K562 (cell line): Measurements from ENCODE around the gene CA5B. TPM values are rescaled to one million over a fixed set of nuclear protein-coding genes. Genes with fewer than 3 reads are reported as not detected.

Experiments
- ATAC-seq: fragments of 200-7000 bp; cut with Tn5 transposase; 3 replicates; pipeline ENCODE4 v1.9.1; 2020; ENCODE audit warnings: moderate library complexity
- BruUV-seq: library from RNA; stranded (reverse); fragments of 400-500 nt; replicated peaks from 2 replicates; lab custom pipeline; 2021; lab: Mats Ljungman, UMichigan
- CTCF ChIA-PET: fragments of 300-600 bp; formaldehyde crosslinking; extraction: SDS; loops from one replicate; lab custom pipeline; 2021; ENCODE audit warnings: low intra/inter-chr PET ratio; lab: Yijun Ruan, JAX
- POLR2A ChIA-PET: fragments of 300-600, 350-650 bp; sonication (Branson Sonifier 250); formaldehyde crosslinking; extraction: SDS; loops from one replicate; lab custom pipeline; 2021; ENCODE audit warnings: antibody characterized with exemption, inconsistent platforms; lab: Yijun Ruan, JAX
- DNase-seq, 4 experiments: peaks; one replicate each; pipeline versions ENCODE4 v3.0.0 to v3.0.0-alpha.2; 2011 to 2018; ENCODE audit warnings: low spot score in 3 of 4, mixed read lengths in 3 of 4; ENCODE audit errors: extremely low read depth in 1 of 4
- FAIRE-seq: peaks from 2 replicates; lab custom pipeline; 2011; peaks lifted over from hg19 to GRCh38; lab: Jason Lieb, UNC
- H2AFZ ChIP-seq: 2 replicates; pipeline ENCODE4 v1.6.0; 2011; ENCODE audit warnings: low read depth, low read length, control low read depth, inconsistent platforms
- H3K27ac ChIP-seq: fragments of 200-600 bp; 3 replicates; pipeline ENCODE4 v1.8.0; 2011; ENCODE audit warnings: low read depth, mild to moderate bottlenecking, control low read depth, inconsistent platforms, low read length, moderate library complexity, mixed read lengths; ENCODE audit errors: extremely low read depth
- H3K27me3 ChIP-seq, 2 experiments: fragments of 300-600 bp in 1 of 2; 2 replicates in 1 of 2; 3 replicates in 1 of 2; pipeline versions ENCODE4 v1.6.0 to v1.8.0; 2011; ENCODE audit warnings: inconsistent platforms in 2 of 2, low read length in 2 of 2, mild to moderate bottlenecking in 1 of 2, mixed read lengths in 1 of 2, moderate library complexity in 1 of 2; ENCODE audit not compliant: control insufficient read depth in 2 of 2, insufficient read depth in 2 of 2
- H3K36me3 ChIP-seq: fragments of 300-600 bp; 3 replicates; pipeline ENCODE4 v1.8.0; 2011; ENCODE audit warnings: mild to moderate bottlenecking, low read length, inconsistent platforms; ENCODE audit not compliant: control insufficient read depth, insufficient read depth
- H3K4me1 ChIP-seq, 2 experiments: fragments of 200-600 bp in 1 of 2; replicated peaks in 1 of 2; 2 replicates in 1 of 2; 3 replicates in 1 of 2; pipeline versions ENCODE4 v1.5.1 to v1.8.0; 2011; ENCODE audit warnings: inconsistent platforms in 2 of 2, low read length in 2 of 2, mild to moderate bottlenecking in 1 of 2, mixed read lengths in 1 of 2, moderate library complexity in 1 of 2; ENCODE audit not compliant: control insufficient read depth in 2 of 2, insufficient read depth in 2 of 2
- H3K4me2 ChIP-seq: 2 replicates; pipeline ENCODE4 v1.6.1; 2011; ENCODE audit warnings: low read length, control low read depth, inconsistent platforms, mixed read lengths; ENCODE audit not compliant: insufficient read depth
- H3K4me3 ChIP-seq: fragments of 200-600 bp; sonication (generic), shearing (Covaris generic); 2 replicates; pipeline ENCODE4 v1.5.1; 2016; ENCODE audit warnings: control low read depth, inconsistent platforms
- H3K79me2 ChIP-seq: fragments of 200-600 bp; 3 replicates; pipeline ENCODE4 v1.8.0; 2011; ENCODE audit warnings: low read length, inconsistent platforms; ENCODE audit not compliant: control insufficient read depth, insufficient read depth
- H3K9ac ChIP-seq, 2 experiments: 2 replicates each; pipeline versions ENCODE4 v1.6.0 to v1.6.1; 2011; ENCODE audit warnings: low read depth in 2 of 2, low read length in 2 of 2, control low read depth in 1 of 2, inconsistent platforms in 1 of 2, mild to moderate bottlenecking in 1 of 2, mixed read lengths in 1 of 2; ENCODE audit not compliant: insufficient read depth in 1 of 2
- H3K9me1 ChIP-seq: one replicate; pipeline ENCODE4 v1.6.0; 2011; ENCODE audit warnings: inconsistent platforms, mild to moderate bottlenecking, low read length, moderate library complexity; ENCODE audit not compliant: control insufficient read depth, insufficient read depth
- H3K9me3 ChIP-seq: replicated peaks from 2 replicates; pipeline ENCODE4 v1.5.1; 2011; ENCODE audit warnings: low read depth, low read length, inconsistent platforms; ENCODE audit not compliant: control insufficient read depth, insufficient read depth
- H4K20me1 ChIP-seq: replicated peaks from 2 replicates; pipeline ENCODE4 v1.6.1; 2011; ENCODE audit warnings: low read length, inconsistent platforms, mixed read lengths; ENCODE audit not compliant: control insufficient read depth, insufficient read depth
- IRF1 ChIP-seq: sonication (generic); formaldehyde crosslinking; IDR thresholded peaks from 2 replicates; pipeline ENCODE4 v1.8.0; 2022; ENCODE audit warnings: missing genetic modification reagents, mild to moderate bottlenecking, borderline replicate concordance
- KLF1 ChIP-seq: fragments of 450-650 bp; IDR thresholded peaks from 2 replicates; pipeline ENCODE4 v1.6.1; 2016; ENCODE audit warnings: missing genetic modification characterization, missing compliant biosample characterization
- NFXL1 ChIP-seq: fragments of 450-650 bp; formaldehyde crosslinking; IDR thresholded peaks from 2 replicates; pipeline ENCODE4 v1.4.0; 2021; ENCODE audit warnings: mild to moderate bottlenecking
- SFPQ ChIP-seq: fragments of 200-400 bp; formaldehyde crosslinking; IDR thresholded peaks from 2 replicates; pipeline ENCODE4 v1.6.1; 2017; ENCODE audit warnings: mild to moderate bottlenecking, low read depth, low read length, moderate library complexity
- STAT5B ChIP-seq: fragments of 250-450 bp; sonication (Bioruptor Pico); IDR thresholded peaks from 2 replicates; pipeline ENCODE4 v1.8.0; 2021; ENCODE audit warnings: mild to moderate bottlenecking, inconsistent platforms
- TFE3 ChIP-seq: fragments of 450-650 bp; formaldehyde crosslinking; IDR thresholded peaks from 2 replicates; pipeline ENCODE4 v1.4.0; 2020; ENCODE audit warnings: mild to moderate bottlenecking, mixed read lengths
- ZNF217 ChIP-seq: sonication (generic); formaldehyde crosslinking; IDR thresholded peaks from 2 replicates; pipeline ENCODE4 v1.8.0; 2022; ENCODE audit warnings: mild to moderate bottlenecking, missing genetic modification reagents
- WGBS: fragments of 100-300 bp; shearing (Covaris generic); methylation state at CpG from one replicate; pipeline ENCODE4 v1.1.6; 2016; ENCODE audit warnings: low coverage, mixed read lengths; ENCODE audit not compliant: insufficient coverage; ENCODE audit errors: missing lambda C conversion rate; 5-methylcytosine and 5-hydroxymethylcytosine counted together
- in situ Hi-C: fragments of 300-500 bp; cut with MboI; formaldehyde crosslinking; loops from 4 replicates; pipeline ENCODE4 v1.15.0; 2018; ENCODE audit warnings: inconsistent platforms, mixed read lengths
- intact Hi-C: fragments of 100-400 bp; cut with micrococcal nuclease; formaldehyde crosslinking; loops from 2 replicates; pipeline ENCODE4 v1.14.2; 2022
- polyA plus RNA-seq, 8 experiments: library from polyadenylated mRNA; depleted of rRNA in 4 of 8; stranded (reverse) in 5 of 8; unstranded in 3 of 8; fragments of >200 nt; fragmentation: Nextera tagmentation in 2 of 8; fragmentation: Illumina TruSeq in 1 of 8; extraction: Ambion mirVana in 2 of 8; extraction: Trizol in 1 of 8; gene quantifications; 2 replicates each; pipeline versions ENCODE4 v1.2.1 to v1.2.3, GENCODE V29; 2011 to 2014; ENCODE audit warnings: inconsistent platforms in 1 of 8, missing spikeins in 1 of 8
- total RNA-seq, 7 experiments: library from RNA; depleted of rRNA in 6 of 7; stranded (reverse); fragments of >200 nt in 6 of 7; fragmentation: Illumina TruSeq in 2 of 7; extraction: Trizol in 2 of 7; gene quantifications; 2 replicates each; pipeline versions ENCODE4 v1.2.1 to v1.2.3, GENCODE V29; 2011 to 2021; ENCODE audit warnings: low replicate concordance in 1 of 7

Gene CA5B
- total and polyA plus RNA-seq, 9 of the 15 experiments (the other 6 are each of a cell fraction or from before 2014, with no cell fraction given): 0.55 to 3.7 (median 2.6) TPM

- ATAC-seq: no peak
- ChIA-PET POLR2A (no interaction called here), CTCF (no interaction called here)
- Histone ChIP-seq H3K4me2 (no peak overlapping the region), H3K27me3 (no peaks in the 10 kb centered on the region), H3K9me1 (no peaks in the 10 kb centered on the region), H3K4me3 (no peak overlapping the region), H3K4me1 (no peaks in the 10 kb centered on the region), H3K9ac (no peak overlapping the region), H2AFZ (no peak overlapping the region)
- no peak for DNase-seq
- FAIRE-seq: no peak
- TF ChIP-seq STAT5B: no peak
- no peak for TF ChIP-seq NFXL1 (CRISPR knock-in tag)
- no peak for TF ChIP-seq ZNF217 (CRISPR knock-in tag)
- no peak for TF ChIP-seq KLF1 (tag)
- TF ChIP-seq, all 486 proteins: peak for 0
- whole genome bisulfite sequencing: 66% methylated on average over 4 of the region's 4 CpGs
- no TSS peak for BruUV-seq
- no peak overlapping the region for H3K27ac ChIP-seq
- no peaks in the 10 kb centered on the region for H3K9me3 ChIP-seq
- in situ Hi-C loops (loop anchor here (25.0 kb wide), 1 partner anchor 668 kb away; no protein-coding TSS in a partner anchor), intact Hi-C loops (no loop called here)
- H3K79me2 ChIP-seq: no peaks in the 10 kb centered on the region
- H3K36me3 ChIP-seq: no peaks in the 10 kb centered on the region
- no peaks in the 10 kb centered on the region for H4K20me1 ChIP-seq
Observed at GRCh38 chrX:15769300-15769954, 31.4 kb downstream of the CA5B start.

GRCh38 chrX:15781961-15782699, 44.1 kb downstream of the CA5B start:
- Histone ChIP-seq H3K79me2 (no peaks in the 10 kb centered on the region), H3K9ac (no peak overlapping the region), H3K36me3 (peaks cover 3% of the 10 kb centered on the region; the same call in 1 of the 3 replicates), H4K20me1 (no peaks in the 10 kb centered on the region), H3K9me1 (no peaks in the 10 kb centered on the region), H3K4me2 (no peak overlapping the region), H3K9me3 (no peaks in the 10 kb centered on the region), H3K27me3 (no peaks in the 10 kb centered on the region), H3K4me3 (no peak overlapping the region), H2AFZ (no peak overlapping the region), H3K27ac (no peak overlapping the region), H3K4me1 (no peaks in the 10 kb centered on the region)
- ATAC-seq (no peak), DNase-seq (no peak), FAIRE-seq (no peak)
- no TSS peak for BruUV-seq
- POLR2A ChIA-PET: no interaction called here
- intact Hi-C loops (no loop called here), in situ Hi-C loops (no loop called here)
- 72% methylated on average over 5 of the region's 13 CpGs for WGBS
- CTCF ChIA-PET: no interaction called here
- no peak for TF ChIP-seq SFPQ
- no peak for TF ChIP-seq IRF1
- no peak for TF ChIP-seq TFE3 (CRISPR knock-in tag)
